Uterus (tissue), 2 donors: ENCODE data around the gene KIRREL3.

ENCODE experiments used
- CTCF ChIP-seq, 4 experiments: fragments of 200-600 bp in 2 of 4; fragments of 450-650 bp in 2 of 4; sonication (generic) in 2 of 4; IDR thresholded peaks; one replicate each; pipeline ENCODE4 v1.5.1; 2016 to 2019; ENCODE audit warnings: antibody characterized with exemption in 4 of 4, mild to moderate bottlenecking in 2 of 4, moderate library complexity in 1 of 4
- POLR2A ChIP-seq, 2 donors: fragments of 450-650 bp; IDR thresholded peaks; one replicate each; pipeline ENCODE4 v1.6.1; 2016; ENCODE audit warnings: antibody characterized with exemption in 2 of 2, mild to moderate bottlenecking in 1 of 2, moderate library complexity in 1 of 2

- TF ChIP-seq CTCF (IDR thresholded peaks at IDR 0.05) (no peak), POLR2A (IDR thresholded peaks at IDR 0.05) (no peak)
Measured at GRCh38 chr11:126861796-126862459, 138.6 kb downstream of the KIRREL3 start.
